Measurements from ENCODE around the gene PFKFB4.

The PFKFB4 gene

DNA sequence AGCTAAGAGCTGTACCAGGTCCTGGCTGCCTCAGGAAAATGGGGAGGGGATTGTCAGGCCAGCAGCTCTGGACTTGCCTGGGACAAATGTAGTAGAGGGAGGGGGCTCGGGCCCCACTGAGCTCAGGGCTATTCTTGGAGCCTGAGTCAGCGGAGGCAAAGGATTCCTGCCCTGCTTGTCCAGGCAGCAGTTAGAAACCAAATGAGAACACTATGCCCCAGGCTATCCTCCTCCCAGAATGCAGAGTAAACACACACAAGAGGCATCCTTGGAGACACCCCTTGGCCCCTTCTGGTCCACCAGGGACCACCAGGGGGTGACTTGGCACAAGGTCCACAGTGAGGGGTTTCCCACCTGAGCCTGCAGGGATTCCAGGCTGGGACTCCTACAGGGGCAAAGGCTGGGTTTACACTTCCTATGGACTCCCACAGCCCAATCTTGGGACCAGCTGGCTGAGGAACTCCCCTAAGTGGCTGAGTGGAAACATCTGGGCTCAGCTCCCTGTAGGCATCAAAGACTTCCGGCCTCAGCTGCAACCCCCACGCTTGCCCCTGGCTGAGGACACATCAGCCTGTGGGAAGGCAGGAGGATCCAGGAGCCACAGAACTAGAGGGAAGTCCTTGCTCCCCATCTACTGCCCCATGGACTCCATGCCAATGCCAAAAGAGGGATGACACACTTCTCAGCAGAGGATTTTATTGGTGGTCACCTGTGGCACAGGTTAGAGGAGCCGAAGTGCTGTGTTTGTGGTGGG lies 41.9 kb upstream of the PFKFB4 start:
- POLR2A ChIA-PET (ENCODE audit: low non-redundant PET), result interaction anchor here (0.6 to 0.7 kb wide), 3 partner anchors 11 to 88 kb away, joined by 3 to 4 read pairs (median 3); partner anchors contain the start of genes PFKFB4 and UQCRC1
- CTCF ChIA-PET, result interaction anchor here (1.4 kb wide), 1 partner anchor 11 kb away, joined by 3 read pairs; the partner anchor contains the start of gene UQCRC1
- TF ChIP-seq, protein P1, sequence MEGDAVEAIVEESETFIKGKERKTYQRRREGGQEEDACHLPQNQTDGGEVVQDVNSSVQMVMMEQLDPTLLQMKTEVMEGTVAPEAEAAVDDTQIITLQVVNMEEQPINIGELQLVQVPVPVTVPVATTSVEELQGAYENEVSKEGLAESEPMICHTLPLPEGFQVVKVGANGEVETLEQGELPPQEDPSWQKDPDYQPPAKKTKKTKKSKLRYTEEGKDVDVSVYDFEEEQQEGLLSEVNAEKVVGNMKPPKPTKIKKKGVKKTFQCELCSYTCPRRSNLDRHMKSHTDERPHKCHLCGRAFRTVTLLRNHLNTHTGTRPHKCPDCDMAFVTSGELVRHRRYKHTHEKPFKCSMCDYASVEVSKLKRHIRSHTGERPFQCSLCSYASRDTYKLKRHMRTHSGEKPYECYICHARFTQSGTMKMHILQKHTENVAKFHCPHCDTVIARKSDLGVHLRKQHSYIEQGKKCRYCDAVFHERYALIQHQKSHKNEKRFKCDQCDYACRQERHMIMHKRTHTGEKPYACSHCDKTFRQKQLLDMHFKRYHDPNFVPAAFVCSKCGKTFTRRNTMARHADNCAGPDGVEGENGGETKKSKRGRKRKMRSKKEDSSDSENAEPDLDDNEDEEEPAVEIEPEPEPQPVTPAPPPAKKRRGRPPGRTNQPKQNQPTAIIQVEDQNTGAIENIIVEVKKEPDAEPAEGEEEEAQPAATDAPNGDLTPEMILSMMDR (conservative IDR thresholded peaks at IDR 0.05; ENCODE audit: low read depth), result no peak
- peak overlapping the region; percentile 100 for H3K27ac ChIP-seq
- peak; percentile 88 for DNase-seq (ENCODE audit: low spot score)

DNA sequence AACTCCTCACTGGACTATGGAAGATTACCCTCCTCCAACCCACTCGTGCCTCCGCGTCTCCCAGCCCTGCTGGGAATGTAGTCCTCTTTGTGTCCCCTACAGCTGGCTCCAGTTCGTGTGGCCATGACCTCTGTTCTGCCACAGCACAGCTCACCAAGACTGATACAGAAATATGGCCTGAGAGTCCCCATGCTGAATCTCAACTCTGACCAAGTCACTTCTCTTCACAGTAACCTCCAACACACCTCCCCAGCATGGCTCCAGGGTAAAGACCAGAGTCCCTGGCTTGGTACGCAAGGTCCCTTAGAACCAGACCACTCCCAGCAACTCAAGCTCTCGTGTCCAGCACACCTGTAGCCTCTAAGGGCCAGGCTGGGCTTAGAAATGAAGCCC lies 40.8 kb upstream of the PFKFB4 start:
- ChIA-PET CTCF (no interaction called here), POLR2A (ENCODE audit: low non-redundant PET) (no interaction called here)
- peak overlapping the region; percentile 100 for H3K27ac ChIP-seq
- TF ChIP-seq, protein P1 (conservative IDR thresholded peaks at IDR 0.05; ENCODE audit: low read depth), result no peak
- no peak for DNase-seq (ENCODE audit: low spot score)

DNA sequence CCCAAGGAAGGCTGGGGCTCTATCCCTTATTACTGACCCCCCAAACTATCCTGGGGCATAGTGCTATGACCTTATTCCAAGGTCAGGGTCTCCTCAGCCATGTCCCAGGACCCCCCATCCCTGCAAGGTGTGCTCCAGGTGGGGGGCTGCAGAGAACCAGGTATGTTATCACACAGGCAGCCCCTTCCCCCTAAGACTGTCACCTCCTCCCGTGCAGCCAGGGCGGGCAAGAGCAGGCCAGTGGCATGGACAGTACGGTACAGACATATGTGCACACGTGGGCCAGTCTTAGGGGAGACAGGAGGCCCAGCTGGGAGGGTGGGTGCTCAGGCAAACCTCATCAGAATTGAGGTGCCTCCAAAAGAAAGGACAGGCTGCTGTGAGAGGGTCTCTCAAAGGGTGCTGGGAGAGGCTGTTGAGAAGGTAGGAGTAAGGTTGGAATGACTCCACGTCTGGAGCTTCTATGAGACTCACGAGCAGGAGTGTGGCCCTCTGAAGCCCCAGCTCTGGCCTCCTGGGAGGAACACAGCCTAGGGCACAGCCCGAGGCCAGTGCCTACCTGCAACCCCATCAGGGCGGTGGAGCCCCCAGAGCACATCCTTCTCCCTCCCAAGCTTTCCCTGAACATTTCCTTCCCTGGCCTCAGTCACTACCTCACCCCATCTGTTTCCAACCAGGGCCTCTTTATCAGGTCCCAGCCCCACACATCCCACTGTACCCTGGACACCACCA lies 40.2 kb upstream of the PFKFB4 start:
- ChIA-PET POLR2A (ENCODE audit: low non-redundant PET) (no interaction called here), CTCF (no interaction called here)
- no peak for DNase-seq (ENCODE audit: low spot score)
- TF ChIP-seq, protein P1 (conservative IDR thresholded peaks at IDR 0.05; ENCODE audit: low read depth), result no peak
- peak overlapping the region; percentile 100 for H3K27ac ChIP-seq

DNA sequence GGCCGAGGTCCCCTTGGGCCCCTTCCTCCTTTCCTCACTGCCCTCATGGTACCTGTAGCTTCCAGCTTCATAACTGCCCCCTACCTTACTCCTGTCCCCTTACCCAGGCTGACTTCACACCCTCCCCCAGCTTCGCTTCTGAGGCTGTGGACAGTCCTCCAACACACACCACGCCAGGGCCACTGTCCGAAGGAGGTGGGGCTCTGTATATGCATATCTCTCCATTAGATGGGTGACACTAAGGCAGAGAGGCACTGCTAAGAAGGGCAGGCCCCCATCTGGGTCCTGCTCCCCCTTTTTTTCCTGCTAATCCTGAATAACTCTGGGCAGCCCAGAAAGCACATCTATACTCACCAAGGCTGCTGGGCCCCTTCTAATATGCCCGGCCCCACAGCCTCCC lies 39.6 kb upstream of the PFKFB4 start:
- TF ChIP-seq, protein P1 (conservative IDR thresholded peaks at IDR 0.05; ENCODE audit: low read depth), result no peak
- no peak for DNase-seq (ENCODE audit: low spot score)
- POLR2A ChIA-PET (ENCODE audit: low non-redundant PET), result no interaction called here
- CTCF ChIA-PET, result no interaction called here
- H3K27ac ChIP-seq, result peak overlapping the region; percentile 100

DNA sequence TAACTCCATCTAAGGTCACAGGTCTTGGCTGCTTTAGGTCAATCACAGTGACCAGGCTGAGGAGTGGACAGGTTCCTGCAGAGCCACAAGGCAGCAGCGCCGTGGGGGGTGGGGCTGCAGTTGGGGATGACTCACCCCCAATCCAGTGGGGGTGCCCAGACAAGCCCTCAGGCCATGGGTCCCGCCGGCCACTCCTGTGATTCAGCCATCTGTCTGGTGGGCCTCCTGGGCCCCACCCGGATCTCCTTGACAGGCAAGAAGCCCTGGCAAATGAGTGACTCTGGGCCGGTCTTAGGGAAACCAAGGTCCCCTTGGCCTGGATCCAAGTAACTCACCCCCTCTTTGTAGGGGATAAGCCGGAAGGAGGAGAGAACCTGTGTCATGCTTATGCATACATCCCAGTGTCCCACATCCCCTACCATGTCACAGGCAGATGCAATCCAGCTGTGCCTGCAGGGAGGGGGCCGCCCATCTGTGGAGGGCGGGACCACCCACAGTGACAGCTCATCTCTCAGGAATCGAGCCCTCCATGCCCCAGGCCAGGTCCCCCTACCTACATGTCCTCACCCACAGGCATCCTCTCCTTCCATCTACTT lies 39.0 kb upstream of the PFKFB4 start:
- ChIA-PET CTCF (no interaction called here), POLR2A (ENCODE audit: low non-redundant PET) (no interaction called here)
- peak overlapping the region; percentile 100 for H3K27ac ChIP-seq
- peak; percentile 96 for DNase-seq (ENCODE audit: low spot score)
- TF ChIP-seq, protein P1 (conservative IDR thresholded peaks at IDR 0.05; ENCODE audit: low read depth), result no peak

DNA sequence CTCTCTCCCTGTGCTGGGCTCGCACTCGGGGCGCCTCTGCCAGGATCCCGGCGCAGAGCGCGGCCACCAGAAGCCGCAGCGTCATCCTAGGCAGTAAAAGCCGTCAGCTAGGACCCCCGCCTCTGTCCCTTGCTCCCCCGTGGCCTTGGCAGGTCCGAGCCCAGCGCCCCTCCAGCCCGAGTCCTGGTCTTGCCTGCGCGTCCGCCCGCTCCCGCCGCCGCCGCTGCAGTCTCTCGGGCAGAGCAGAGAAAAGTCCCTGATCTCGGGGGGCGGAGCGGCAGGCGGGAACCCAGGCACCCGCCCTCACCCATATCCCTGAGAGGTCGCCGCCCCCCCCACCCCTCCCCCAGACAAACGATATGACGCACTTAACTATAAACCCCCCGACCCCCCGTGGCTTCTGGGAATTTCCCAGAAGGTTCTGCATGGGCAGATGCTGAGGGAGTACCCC lies 38.5 kb upstream of the PFKFB4 start, which contains the start of gene COL7A1:
TSS of gene COL7A1 (minus strand) at position 255 of the 451 bp plus-strand sequence. CDS start at position 85, 170 bp downstream.
- TF ChIP-seq, protein P1 (conservative IDR thresholded peaks at IDR 0.05; ENCODE audit: low read depth), result no peak
- peak within 1 kb of the TSS; percentile 100 for H3K27ac ChIP-seq
- POLR2A ChIA-PET (ENCODE audit: low non-redundant PET), result no interaction called here

More for the DNA sequence above, 38.5 kb upstream of the PFKFB4 start, which contains the start of gene COL7A1:
- peak; percentile 83 for DNase-seq (ENCODE audit: low spot score)
- CTCF ChIA-PET, result no interaction called here

All from RWPE1 (cell line).